Right lung (tissue), 10 donors: Measurements from ENCODE around the gene DHRS9. TPM values are rescaled to one million over a fixed set of nuclear protein-coding genes. Genes with fewer than 3 reads are reported as not detected.
"Not testable (repeated sequence)": the region's sequence is repeated elsewhere in the genome, so short reads cannot be mapped to it uniquely, and the experiment has no call there.

Source experiments
- DNase-seq, 2 donors: peaks; one replicate each; pipeline ENCODE4 v3.0.0-alpha.2; 2013
- long read RNA-seq, 8 donors: transcript quantifications; one replicate each; lab custom pipeline, GENCODE V29; 2026
- polyA plus RNA-seq, 5 donors: library from polyadenylated mRNA; unstranded; fragments of 120-200 nt; gene quantifications; one replicate each; pipeline versions ENCODE4 v1.2.1 to v1.2.3, GENCODE V29; 2013; ENCODE audit warnings: inconsistent platforms in 1 of 5, low replicate concordance in 1 of 5; ENCODE audit not compliant: insufficient read length in 5 of 5, insufficient read depth in 1 of 5

DHRS9 gene
- polyA plus RNA-seq = under 1 TPM; 0.28 to 0.97 (median 0.53) TPM
- long read RNA-seq, donor 1 = 0 reads
- long read RNA-seq, donor 2 = 0 reads
- long read RNA-seq, donor 3 = 0 reads
- long read RNA-seq, donor 4 = 0 reads
- long read RNA-seq, donor 5 = 0 reads
- long read RNA-seq, donor 6 = 0 reads
- long read RNA-seq, donor 7 = 0 reads
- long read RNA-seq, donor 8 = 0 reads

DNA sequence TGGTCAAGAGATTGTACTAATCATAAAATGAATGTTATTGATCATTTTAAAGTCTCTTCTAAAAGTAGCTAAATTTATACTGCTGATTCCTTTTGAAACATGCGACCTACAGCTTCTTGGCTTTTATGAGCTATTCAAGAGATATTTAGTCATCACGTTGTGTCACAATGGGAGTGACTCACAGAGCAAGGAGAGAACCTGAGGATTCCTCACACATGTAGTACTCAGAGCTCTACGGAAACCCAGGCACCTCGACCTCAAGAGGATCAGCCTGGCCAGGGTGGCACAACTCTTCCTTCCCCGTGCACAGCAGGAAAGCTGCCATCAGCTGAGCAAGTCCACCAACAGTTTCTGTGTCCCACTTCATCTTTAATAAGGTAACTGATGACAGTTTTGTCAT is at the start of gene DHRS9:
DHRS9 (plus strand) TSS at position 223 of the 400 bp plus-strand sequence. CDS start 12,019 bp downstream, outside the sequence.
- DNase-seq = no peak

DNA sequence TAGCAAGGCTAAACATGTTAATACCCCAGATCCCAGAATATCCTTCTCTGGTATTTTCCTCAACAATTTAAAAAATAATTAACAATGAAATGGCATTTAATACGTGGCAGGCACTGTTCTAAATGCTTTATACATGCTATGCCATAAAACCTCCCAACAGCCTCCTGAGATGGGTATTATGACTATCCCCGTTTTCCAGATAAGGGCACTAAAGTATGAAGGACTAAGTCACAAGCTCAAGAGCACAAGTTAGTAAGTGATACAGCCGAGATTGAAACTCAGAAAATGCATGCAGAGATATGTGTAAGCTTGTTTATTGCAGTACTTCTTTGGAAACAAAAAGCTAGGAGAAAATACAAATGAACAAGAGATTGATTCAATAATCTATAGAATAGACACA is 46.2 kb upstream of the DHRS9 start:
- no peak for DNase-seq

DNA sequence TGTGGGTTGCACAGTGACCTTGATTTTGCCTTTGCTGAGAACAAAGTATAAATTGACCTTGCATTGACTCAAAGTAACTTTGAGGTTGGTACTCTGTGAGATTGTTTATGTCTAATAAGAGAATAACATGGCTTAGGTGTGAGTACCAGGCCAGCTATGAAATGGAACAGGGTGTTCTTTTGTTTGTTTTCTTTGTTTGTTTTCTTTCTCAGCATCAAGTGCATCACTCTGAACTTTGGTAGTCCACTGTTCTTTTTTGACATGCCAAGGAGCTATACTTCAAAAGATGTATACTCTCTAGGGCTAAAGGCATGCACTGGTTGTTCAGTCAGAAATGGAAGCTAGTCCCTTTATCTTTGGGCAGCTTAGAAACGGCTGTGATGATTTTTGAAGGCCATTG is 43.3 kb upstream of the DHRS9 start:
- DNase-seq = no peak

DNA sequence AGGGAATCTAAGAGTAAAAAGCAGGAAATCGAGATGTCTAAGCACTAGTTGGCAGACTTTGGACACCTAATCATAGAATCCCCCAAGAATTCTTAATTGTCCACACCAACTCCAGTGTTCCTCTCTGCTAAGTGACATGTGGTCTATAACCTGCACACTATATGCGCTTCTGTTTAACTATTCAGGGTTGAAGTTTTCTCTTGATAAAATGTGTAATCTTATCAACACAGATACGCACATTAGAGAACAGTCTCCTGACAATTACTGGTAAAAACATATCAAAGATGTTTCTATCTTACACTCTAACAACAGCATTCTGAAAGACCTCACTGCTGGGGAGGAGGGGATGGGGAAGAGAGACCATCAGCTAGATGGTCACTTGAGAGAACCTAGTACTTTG is 42.1 kb upstream of the DHRS9 start:
- no peak for DNase-seq

DNA sequence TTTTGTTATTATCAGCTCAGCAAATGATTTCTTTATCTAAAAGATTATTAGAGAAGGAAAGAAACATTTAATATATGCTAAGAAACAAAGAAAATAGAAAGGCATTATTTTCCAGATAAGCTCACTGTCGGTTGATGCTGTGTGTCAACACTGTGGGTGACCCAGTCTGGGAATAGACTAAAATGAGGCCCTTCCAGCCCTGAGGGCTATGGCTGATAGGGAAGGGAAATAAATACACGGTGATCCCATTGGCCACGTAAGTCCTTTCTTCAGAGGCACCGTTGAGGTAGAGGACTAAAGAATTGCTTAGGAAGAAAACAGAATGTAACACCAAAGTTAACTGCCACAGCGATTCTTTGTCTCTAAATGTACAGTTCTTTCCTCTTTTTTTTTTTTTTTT is 40.0 kb upstream of the DHRS9 start:
- no peak for DNase-seq

DNA sequence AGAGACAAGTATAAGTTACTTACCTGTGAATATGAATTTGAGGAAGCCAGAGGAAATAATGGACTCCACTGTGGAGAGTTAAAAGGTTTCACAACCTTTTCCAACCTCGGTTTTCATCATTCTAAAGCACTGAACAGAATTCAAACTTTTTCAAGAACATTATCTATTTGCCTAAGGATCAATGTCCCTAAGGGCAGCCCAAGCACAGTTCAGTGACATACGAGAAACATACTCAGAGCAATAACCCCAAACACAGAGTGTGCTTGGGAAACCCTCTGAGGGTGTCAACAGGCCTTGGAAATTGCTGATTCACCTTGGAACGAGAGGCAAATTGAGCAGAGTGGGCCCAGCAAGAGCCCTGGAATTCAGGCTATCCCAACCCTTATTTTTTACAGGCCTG is 38.2 kb upstream of the DHRS9 start, which contains the start of gene ABCB11:
ABCB11 (minus strand) TSS at position 123 of the 400 bp plus-strand sequence. CDS start 13,199 bp downstream, outside the sequence.
- DNase-seq = no peak

DNA sequence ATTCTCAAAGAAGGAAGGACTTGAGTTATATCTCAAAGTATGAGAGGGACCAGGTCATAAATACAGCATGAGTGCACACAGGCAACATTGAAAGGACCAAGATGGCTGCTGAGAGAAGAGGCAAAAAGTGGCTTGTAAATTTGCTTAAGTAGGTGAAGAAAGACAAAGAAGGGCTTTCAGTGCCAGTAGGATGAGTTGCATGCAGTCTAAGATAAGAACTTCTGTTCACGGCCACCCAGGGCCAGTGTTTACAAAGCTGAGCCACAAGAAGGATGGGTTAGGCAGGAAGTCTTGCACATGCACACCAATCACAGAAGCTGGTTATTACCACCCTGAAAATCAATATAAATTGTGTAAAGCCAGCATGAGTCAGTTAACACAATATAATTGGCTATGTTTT is 35.1 kb upstream of the DHRS9 start:
- no peak for DNase-seq

DNA sequence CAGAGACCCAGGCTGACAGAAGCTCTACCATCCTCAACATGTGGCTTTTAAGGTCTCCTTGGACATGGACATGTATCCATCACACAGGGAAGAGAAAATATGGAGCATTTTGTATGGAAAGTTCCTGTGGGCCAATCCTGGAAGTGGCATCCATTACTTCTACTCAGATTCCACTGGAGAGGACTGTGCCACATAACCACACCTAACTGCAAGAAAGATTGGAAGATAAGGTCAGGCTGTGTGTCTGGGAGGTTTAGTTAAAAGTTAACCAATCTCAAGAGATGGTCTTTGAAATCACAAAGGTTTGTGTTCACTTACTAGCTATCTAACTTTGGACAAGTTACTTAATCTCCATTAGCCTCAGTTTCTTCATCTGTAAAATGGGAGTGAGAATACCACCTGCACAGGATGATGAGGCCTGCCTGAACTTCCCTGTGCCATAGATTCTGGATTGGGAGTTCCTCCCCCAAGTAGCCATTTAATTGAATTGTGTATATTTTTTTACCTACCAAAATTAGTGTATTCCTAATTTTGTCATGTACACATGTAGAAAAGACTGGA is 34.3 kb upstream of the DHRS9 start:
- DNase-seq = no peak

DNA sequence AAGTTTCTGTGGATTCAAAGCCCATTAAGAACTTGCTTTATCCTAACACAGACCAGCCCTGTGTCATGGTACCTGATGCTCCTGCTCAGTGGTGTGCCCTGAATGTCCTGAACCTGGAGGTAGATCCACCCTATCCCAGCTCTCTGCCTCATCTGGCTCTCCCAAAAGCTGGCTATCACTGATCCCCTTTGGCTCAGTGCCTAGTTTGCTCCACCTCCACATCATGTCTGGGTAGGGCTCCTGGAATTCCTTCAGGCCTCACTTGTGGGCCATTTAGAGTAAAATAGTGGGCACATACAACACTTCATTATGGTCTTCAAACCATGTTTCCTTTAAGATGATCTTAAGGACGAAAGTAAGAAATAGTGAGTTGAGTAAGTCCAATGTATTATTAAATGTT is 33.5 kb upstream of the DHRS9 start:
- DNase-seq = no peak

DNA sequence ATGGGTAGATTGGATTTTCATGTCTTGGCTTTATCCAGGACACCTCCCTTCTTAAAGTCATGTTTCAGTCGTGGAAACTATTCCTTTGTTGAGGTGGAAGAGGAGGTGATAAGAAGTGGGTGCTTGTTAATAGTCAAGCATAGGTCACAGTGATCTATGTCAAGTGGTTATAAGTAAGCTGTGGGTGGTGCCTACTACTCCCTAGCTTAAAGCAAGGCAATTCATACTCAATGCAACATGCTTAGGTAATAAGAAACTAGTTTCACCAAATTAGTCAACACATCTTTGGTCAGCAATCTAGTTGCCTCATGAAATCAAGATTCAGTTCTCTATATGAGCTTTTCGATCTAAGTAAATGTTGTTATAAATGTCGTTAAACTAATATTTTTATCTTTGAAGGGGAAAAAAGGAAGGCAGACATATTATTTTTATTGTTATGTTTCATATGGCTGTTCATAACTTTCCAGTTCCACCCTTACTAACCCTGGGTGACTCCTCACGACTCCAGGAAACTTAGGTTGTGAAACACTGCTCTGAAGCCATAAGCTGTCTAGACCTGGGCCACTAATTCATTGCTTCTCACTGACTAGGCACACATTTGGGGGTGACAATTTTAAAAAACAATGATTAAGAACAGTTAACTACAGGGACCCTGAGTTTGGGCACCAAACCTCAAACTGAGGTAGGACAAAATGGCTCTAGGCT is 32.5 kb upstream of the DHRS9 start:
- DNase-seq = no peak

DNA sequence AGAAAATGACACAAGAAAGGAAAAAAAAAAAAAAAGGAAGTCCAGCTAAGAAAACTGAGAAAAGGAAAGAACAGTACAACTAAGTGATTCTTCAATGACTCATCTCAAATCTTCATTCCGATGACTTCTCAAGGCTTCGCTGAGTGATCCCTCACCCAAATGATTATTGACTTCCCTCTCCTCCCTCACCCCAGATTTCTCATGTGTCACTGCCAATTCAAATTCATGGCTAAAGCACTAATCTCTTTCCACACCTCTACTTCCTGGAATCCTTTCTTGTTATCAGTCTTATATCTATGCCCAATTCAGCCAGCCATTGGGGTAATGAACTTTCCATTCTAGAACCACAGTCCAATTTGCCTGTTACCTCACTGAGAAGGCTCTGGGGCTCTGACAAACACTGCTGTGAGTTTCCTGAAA is 31.0 kb upstream of the DHRS9 start:
- no peak for DNase-seq

DNA sequence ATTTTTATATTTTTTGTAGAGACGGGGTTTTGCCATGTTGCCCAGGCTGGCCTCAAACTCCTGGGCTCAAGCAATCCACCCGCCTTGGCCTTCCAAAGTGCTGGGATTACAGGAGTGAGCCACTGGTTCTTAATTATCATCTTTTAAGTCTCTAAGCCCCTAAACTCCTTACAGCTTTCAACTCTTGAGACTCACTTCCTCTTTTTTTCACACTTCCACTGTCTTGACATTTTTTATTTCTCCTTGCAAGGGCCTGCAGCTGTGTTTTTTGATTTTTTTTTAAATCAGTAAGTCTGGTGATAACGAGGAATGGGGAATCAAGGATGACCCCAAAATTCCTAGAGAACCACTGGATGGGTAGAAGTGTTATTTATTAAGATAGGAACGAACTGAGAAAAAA is 29.7 kb upstream of the DHRS9 start:
- no peak for DNase-seq

DNA sequence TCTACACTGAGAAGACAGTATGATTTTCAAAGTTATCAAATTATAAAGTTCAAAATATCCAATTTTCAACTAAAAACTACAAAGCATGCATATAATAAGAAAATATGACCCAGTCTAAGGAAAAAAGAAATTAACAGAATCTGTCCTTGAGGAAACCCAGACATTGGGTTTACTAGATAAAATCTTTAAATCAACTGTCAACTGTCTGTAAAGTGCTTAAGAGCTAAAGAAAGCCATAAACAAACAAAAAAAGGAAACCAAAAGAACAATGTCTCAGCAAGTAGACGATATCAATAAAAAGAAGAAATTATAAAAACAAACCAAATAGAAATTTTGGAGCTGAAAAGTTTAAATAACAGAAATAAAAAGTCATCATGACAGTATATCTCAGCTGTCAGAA is 27.8 kb upstream of the DHRS9 start:
- no peak for DNase-seq

DNA sequence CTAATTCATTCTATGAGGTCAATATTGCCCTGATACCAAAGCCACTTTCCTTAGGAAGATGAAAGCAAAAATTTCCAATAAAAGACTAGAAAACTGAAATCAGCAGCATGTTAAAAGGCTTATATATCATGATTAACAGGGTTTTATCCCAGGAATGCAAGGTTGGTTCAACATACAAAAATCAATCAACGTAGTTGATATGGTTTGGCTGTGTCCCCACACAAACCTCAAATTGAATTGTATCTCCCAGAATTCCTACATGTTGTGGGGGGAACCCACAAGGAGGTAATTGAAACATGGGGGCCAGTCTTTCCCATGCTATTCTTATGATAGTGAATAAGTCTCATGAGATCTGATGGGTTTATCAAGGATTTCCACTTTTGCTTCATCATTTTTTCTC is 26.5 kb upstream of the DHRS9 start:
- no peak for DNase-seq

DNA sequence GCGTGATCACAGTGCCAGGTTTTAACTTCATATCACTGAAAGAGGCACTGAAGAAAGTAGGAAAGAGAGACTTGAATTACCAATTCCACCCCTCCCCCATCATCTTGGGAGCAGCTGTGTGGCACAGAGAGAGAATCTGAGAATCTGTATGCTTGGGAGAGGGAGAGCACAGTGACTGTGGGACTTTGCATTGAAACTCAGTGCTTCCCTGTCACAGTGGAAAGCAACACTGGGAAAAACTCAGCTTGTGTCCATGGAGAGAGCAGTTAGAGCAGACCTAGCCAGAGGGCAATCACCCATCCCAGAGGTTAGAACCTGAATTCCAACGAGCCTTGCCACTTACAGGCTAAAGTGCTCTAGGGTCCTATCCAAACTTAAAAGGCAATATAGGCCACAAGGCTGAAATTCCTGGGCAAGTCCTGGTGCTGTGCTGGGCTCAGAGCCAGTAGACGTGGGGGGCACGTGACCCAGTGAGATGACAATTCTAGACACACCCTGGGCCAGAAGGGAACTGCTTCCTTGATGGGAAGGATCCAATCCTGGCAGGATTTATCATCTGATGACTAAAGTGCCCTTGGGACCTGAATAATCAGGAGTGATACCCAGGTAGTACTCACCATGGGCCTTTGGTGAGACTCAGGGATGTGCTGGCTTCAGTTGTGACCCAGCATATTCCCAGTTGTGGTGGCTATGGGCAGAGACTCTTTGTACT is 22.8 kb upstream of the DHRS9 start:
- no peak for DNase-seq

DNA sequence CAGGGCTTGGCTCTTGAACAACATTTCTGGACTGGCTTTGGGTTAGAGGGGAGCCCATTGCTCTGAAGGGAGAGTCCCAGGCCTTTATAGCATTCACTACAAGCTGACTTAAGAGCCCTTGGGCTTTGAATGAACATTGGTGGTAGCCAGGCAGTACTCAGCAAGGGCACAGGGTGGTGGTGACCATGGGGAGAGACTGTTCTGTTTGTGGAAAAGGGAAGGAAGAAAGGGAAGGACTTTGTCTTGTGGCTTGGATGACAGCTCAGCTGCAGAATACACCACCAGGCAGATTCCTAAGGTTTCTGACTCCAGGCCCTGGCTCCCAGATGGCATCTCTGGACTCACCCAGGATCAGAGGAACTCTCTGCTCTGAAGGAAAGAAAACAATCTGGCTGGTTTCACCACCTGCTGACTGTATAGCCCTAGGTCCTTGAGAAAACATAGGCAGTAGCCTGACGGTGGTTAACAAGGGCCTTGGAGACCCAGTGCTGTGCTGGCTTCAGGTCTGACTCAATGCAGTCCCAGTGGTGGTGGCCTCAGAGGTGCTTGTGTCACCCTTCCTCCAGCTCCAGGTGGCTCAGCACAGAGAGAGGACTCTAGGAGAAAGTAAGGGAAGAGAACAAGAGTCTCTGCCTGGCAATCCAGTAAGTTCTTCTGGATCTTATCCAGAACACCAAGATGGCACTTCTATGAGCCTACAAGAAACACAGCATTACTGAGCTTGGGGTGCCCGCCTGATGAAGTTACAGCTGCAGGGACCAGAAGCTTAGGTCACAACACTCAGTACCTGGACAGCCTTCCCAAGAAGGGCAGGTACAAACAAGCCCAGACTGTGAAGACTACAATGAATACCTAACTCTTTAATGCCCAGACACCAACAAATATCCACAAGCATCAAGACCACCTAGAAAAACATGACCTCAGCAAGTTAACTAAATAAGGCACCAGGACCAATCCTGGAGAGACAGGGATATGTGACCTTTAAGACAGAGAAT is 21.8 kb upstream of the DHRS9 start:
- no peak for DNase-seq

DNA sequence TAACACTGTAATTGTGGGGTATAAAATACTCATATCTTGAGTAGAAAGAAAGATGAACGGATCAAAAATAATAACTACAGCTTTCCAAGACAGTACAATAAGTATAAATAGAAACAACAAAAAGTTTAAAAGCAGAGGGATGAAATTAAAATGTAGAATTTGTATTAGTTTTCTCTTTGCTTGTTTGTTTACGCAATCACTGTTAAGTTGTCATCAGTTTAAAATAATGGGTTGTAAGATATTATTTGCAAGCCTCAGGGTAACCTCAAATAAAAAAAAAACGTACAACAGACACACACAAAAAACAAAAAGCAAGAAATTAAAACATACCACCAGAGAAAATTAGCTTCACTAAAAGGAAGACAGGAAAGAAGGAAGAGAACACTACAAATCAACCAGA is 20.2 kb upstream of the DHRS9 start:
- DNase-seq = no peak

DNA sequence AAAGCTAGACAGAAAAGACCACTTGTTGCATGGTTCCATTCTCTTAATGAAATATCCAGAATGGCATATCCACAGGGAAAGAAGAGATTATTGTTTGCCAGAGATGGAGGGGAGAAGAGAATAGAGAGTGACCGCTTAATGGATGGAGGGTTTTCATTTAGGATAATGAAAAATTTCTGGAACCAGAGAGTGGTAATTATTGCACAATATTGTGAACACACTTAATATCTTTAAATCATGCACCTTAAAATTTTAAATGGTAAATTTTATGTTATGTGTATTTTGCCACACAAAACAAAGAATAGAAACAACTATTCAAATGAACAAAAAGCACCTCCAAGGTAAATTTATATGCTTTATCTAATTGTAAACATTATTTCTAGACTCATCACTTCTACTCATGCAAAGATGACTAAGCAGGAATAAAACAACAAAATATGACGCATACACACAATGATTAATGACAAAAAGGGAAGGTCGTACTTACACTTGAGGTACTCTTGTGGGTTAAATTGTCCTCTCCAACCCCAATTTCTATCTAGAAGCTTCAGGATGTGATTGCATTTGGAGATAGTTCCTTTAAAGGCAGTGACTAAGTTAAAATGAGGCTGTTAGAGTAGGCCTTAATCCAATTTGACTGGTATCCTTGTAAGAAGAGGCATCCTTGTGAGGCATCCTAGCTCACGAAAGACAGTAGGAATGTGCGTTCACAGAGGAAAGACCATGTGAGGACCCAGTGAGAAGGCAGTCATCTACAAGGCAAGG is 18.7 kb upstream of the DHRS9 start:
- no peak for DNase-seq

DNA sequence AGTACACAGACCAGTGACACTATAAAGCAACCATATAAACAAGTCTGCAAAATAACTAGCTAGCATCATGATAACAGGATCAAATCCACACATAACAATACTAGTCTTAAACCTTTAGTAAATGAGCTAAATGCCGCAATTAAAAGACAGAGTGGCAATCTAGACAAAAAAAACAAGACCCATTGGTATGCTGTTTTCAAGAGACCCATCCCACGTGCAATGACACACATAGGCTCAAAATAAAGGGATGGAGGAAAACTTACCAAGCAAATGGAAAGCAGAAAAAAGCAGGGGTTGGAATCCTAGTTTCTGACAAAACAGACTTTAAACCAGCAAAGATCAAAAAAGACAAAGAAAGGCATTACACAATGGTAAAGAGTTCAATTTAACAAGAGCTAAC is 14.8 kb upstream of the DHRS9 start:
- not testable (repeated sequence) for DNase-seq

DNA sequence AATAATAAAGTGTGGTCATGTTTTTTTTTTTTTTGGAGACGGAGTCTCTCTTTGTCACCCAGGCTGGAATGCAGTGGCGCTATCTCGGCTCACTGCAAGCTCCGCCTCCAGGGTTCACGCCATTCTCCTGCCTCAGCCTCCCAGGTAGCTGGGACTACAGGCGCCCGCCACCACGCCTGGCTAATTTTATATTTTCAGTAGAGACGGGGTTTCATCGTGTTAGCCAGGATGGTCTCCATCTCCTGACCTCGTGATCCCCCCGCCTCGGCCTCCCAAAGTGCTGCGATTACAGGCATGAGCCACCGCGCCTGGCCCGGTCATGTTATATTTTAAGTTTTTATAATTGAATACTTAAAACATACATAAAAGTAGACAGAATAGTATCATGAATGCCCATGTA is 5.2 kb upstream of the DHRS9 start:
- DNase-seq = not testable (repeated sequence)

DNA sequence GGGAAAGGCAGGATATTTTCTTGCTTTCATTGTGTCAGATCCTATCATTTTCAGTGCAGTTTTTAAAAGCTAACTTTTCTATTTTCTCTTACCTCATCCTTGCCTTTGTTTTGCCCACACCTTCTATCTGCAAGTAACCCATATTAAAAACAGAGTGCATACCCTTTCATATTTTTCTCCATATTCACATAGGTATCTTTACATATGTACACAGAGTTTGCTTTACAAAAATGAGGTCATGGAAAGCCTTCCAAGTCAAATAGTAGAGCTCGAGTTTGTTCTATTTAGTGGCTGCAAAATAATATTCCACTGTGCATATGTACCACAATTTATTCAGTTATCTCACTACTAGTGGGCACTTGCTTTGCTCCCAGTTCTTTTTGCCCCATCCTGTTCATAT is 3.9 kb upstream of the DHRS9 start:
- DNase-seq = no peak
